HG02763 (cell line): ENCODE measurements around the gene SERPINE3.

Experiments used
- ATAC-seq: cut with Tn5 transposase; IDR thresholded peaks from one replicate; pipeline ENCODE4 v1.9.1; 2021; ENCODE audit warnings: mild to moderate bottlenecking, moderate library complexity; ENCODE audit not compliant: unreplicated experiment

Gene SERPINE3

GRCh38 chr13:51339354-51339753 is at the start of gene SERPINE3:
SERPINE3 (plus strand) TSS chr13:51339691; CDS start chr13:51341092, 1,401 bp downstream.
- ATAC-seq = no peak

- no peak for ATAC-seq
Observed at GRCh38 chr13:51291341-51291740, 48.1 kb upstream of the SERPINE3 start.

- no peak for ATAC-seq
Observed at GRCh38 chr13:51292000-51292565, 47.4 kb upstream of the SERPINE3 start.

DNA sequence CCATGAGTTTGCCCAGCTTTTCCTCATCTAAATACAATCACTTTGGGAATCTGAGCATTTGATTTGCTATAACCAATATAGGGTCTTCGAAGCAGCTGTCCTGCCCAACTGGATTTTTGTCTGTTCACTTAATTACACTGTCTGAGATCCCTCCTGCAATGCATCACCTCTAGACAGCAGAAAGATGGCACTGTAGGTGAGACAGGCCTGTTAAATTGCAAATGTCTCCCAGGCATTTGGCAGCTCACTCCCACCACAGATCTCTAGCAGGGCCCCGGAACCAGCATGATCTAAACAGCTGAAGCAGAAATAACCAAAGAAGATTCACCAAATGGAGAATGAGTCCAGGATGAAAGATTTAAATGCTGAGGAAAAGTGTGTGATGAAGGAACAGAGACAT is 41.9 kb upstream of the SERPINE3 start:
- ATAC-seq = no peak

DNA sequence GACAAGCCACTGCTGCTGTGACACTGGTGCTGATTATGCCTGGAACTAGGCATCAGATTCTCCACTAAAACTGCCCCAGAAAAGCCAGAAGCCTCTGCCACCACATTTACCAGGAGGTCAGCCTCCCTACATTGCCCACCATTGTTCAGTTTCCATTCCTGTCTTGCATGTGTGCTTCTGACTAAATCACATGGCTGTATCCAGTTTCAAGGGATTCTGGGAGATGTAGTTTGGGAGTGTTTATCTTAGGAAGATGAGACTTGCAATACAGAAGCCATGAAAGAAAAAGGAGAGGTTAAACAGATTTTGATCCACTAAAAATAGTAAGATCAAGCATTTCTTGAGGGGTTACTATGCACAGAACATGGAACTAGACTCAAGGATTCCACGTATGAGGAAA is 40.7 kb upstream of the SERPINE3 start:
- ATAC-seq = no peak

DNA sequence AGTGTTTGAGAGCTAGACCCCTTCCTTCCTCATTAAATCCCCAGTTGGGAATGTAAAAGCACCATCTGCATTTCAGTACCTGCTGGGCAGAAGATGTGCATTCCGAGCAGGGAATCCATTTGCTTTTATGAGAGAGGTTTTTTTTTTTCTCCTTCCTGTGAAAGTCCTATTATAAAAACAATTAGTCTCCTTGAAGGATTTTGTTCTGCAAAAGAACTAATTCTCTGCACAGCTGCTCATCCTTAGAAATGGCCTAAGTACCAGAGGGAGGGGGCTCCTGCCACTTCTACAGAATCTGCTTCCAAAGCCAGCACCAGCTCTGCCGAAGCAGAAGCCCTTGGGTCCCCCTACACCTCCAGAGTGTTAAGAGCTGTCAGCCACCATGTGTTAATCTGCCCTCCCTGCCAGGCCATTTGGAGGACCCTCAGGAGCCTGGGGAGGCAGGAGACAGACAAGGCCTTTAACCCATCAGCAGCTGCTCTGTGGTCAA is 36.4 kb upstream of the SERPINE3 start:
- no peak for ATAC-seq

- ATAC-seq = no peak
Observed at GRCh38 chr13:51303882-51304281, 35.6 kb upstream of the SERPINE3 start.

DNA sequence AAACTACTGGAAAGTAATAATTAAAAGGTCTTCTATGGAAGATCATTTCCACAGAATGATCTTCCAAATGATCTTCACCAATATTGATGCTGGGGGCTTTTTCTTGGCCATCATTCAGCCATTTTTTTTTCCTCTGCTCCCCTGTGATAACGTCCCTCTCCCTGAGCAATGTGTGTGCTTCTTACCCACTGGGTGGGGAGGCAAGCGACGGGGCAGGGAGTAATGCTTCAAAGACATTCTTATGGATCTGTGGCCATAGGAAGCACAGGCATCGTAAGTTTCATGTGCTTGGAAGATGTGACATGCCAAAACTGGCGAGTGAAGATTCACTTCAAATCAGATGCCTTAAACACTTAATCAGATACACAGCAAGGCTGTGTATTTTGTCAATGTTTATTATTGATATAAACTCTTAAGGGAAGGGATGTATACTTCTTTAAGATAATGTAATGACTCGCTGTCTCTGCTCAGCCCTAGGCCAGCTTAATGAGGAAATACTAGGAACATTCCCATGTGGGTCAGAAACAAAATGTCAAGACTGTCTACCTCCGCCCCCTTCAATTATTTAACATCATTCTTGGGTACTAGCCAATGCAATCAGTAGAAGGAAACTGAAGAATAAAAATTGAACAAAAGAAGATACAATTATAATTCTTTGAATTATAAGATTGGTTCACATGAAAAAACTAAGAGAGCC is 34.1 kb upstream of the SERPINE3 start:
- ATAC-seq = no peak

DNA sequence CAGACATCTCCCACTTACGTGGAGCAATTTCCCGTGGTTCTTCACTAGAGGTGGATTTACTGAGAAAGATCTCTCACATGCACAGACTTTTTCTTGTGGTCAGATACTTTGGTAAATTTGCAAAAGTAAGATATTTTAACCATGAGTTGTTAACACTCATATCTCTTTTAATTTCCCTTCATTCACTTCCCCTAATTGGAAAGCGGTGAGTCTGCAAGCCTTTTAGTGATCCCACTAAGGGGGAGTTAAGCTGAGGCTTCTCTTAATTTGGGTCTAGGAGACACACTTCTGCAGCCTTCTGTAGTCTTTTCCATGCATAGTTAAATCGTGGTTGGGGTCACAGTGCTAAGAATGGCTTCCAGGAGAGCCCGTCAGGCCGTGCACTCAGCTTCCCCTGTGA is 30.7 kb upstream of the SERPINE3 start:
- no peak for ATAC-seq

DNA sequence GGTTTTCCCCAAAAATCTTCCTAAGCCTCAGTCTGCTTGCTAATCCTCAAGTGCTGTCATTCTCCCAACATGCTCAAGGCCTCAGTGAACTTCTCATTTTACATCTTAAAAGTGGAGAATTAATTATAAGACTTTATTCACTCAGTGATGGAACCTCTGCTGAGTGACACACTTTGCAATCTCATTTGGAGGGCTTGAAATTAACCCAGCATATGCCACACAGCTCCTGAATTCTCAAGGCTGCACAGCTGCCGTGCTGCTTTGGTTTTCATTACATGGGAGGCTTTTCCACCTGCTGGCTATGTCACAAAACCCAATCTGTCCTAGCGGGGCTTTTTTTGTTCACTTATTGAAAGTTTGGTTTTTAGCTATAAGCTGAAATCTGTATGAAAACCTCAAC is 28.3 kb upstream of the SERPINE3 start:
- ATAC-seq = no peak

DNA sequence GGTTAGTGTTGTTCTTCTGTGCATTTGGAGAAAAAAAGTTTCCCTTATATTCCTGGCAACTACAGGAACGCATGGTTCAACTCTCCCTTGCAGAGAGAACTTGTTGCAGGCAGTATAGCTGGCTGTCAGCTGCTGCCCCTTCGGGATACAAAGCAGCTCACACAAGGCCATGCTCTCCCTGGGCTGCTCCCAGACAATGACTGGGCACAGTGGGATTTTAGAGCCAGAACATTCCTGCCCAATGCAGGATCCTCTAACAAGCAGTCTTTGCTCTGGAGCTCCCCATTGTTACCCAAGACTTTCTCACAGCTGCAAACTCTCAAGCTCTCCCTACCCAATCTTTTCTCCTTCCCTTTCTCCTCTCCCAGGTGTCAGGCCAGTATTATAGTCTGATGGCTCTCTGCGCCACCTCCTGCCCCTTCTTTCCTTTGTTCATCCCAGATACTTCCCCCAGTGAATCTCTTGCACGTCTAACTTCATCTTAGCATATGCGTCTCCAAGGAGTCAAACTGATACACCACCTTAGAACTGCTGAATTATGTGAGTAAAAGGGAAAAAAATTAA is 27.5 kb upstream of the SERPINE3 start:
- ATAC-seq = no peak

- no peak for ATAC-seq
Observed at GRCh38 chr13:51313619-51314018, 25.9 kb upstream of the SERPINE3 start.

GRCh38 chr13:51317262-51317661 is 22.2 kb upstream of the SERPINE3 start:
- no peak for ATAC-seq

GRCh38 chr13:51318015-51318414 is 21.5 kb upstream of the SERPINE3 start:
- no peak for ATAC-seq

- no peak for ATAC-seq
Observed at GRCh38 chr13:51318876-51319275, 20.6 kb upstream of the SERPINE3 start.

- no peak for ATAC-seq
Observed at GRCh38 chr13:51321836-51322235, 17.7 kb upstream of the SERPINE3 start.

GRCh38 chr13:51322826-51323225 is 16.7 kb upstream of the SERPINE3 start:
- ATAC-seq = no peak

DNA sequence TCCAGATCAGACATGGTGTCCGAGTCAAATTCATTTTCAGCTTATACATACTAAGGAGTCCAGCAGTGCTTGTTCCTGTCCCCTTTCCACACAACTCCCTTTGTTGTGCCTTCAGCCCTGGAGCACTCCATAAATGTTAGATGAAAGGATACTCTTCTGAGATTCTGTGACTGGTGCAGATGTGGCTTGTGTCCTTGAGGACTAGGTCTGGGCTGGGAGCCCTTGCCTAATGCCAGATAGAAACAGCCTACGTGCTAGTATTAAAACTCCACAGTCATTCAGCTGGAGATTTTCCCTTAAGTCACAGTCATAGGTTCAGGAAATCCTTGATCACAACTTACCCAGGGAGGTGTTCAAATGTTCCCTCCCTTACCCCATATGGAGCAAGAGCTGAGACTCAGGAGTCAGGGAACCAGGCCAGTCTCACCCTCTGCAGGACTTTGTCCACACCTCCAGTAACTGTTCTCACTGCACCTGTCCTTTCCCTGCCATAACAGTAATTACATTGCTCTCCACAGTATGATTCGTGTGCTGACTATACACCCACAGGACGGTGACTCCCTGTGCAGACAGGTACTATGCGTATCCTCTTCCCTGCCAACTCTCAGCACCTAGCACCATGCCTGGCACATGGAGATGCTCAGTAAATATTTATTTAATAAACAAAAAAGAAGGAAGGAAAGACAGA is 15.5 kb upstream of the SERPINE3 start:
- no peak for ATAC-seq

- no peak for ATAC-seq
Observed at GRCh38 chr13:51324714-51325420, 14.6 kb upstream of the SERPINE3 start.

DNA sequence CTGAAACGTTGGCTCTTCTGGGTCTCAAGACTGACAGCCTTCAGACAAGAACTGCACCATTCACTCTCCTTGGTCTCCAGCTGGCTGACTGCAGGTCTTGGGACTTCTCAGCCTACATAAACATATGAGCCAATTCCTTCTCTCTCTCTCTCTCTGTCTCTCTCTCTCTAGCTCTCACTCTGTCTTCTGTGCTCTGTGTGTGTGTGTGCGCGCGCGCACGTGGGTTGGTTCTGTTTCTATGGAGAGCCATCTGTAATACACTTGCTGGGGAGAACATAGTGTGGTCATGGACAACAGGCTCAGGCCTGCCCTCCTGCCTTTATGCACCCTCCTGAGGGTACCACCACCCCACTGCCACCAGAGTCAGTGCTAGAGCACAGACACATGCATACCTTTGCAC is 13.7 kb upstream of the SERPINE3 start:
- no peak for ATAC-seq

- no peak for ATAC-seq
Observed at GRCh38 chr13:51326777-51327176, 12.7 kb upstream of the SERPINE3 start.
